COLO668 (cell line): ENCODE data around the gene TARS3.
A peak's percentile ranks its signal among the peaks of the same experiment; 100 is the strongest.
"Not testable (repeated sequence)": the region's sequence is repeated elsewhere in the genome, so short reads cannot be mapped to it uniquely, and the experiment has no call there.

Experiments used
- DNase-seq: peaks from one replicate; lab custom pipeline; 2025; ENCODE audit not compliant: unreplicated experiment; lab: John Stamatoyannopoulos, UW

Gene TARS3

DNA sequence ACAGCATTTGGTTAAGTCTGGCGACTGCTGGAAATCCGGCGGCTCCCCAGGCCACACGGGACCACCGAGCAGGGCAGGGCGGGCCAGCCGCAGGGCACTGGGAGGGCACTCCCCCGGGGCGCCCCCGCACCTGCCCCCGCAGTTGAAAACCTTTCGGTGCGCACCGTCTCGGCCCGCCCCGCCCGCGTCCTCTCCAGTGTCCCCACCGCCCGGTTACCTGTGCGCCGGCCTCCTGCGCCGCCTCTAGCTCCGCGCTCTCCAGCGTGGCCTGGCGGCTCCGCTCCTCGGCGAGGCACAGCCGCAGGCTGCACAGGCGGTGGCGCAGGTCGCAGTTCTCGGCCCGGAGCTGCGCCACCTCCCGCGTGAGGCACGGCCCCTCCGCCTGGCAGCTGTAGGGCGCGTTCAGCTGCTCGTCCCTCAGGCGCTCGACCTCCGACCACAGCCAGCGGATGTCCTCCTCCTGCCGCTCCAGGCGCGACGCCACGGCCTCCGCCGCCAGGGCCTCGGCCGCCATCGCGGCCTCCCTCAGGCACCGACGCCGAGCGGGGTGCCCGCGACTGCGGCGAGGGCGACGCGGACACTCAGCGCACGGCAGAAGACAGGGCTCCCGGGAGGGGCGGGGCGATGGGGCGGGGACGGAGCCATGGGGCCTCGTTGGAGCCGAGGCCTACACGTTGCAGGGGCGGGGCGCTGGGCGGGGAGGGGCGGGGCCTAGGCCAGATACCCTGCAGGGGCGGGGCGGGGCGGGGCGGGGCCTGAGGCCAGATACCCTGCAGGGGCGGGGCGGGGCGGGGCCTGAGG is at the start of gene TARS3:
Gene TARS3 (minus strand): TSS at position 600 of the 801 bp plus-strand sequence. CDS start 86 bp downstream, at position 514.
- peak; percentile 94 for DNase-seq

- DNase-seq: peak; percentile 72
Measured at GRCh38 chr15:101773496-101774100, 49.3 kb upstream of the TARS3 start.

GRCh38 chr15:101772921-101773320 is 48.6 kb upstream of the TARS3 start:
- no peak for DNase-seq

GRCh38 chr15:101767083-101767640 is 42.9 kb upstream of the TARS3 start:
- DNase-seq: not testable (repeated sequence)

- no peak for DNase-seq
Measured at GRCh38 chr15:101765772-101766456, 41.6 kb upstream of the TARS3 start.

GRCh38 chr15:101765340-101765671 is 41.0 kb upstream of the TARS3 start:
- DNase-seq: not testable (repeated sequence)

DNA sequence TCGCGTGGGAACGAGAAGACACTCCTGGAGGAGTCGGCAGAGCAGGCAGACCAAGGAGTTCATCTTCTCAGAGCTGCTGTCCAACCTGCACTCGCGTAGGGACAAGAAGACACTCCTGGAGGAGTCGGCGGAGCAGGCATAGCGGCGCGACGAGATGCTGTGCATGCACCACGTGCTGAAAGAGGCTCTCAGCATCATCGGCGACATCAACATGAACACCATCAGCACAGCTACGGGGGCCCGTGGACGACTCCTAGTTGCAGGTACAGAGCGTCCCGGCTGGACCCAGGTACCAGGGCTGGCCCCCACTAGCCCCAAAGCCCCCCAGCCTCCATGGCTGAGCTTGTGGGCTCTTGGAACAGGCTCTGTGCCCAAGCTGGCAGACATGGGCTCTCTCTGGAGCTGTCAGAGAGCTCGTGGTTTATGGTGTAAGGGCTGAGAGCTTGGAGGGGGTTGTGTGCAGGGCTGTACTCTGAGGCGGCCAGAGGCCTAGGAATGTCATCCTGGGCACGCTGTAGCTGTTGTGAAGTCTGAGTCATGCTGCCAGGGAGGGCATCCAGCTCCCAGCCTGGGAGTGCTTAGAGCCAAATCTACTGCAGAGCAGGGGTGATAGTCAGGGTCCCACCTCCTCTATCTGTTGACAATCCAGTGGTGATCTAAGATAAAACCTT is 40.5 kb upstream of the TARS3 start:
- not testable (repeated sequence) for DNase-seq

DNA sequence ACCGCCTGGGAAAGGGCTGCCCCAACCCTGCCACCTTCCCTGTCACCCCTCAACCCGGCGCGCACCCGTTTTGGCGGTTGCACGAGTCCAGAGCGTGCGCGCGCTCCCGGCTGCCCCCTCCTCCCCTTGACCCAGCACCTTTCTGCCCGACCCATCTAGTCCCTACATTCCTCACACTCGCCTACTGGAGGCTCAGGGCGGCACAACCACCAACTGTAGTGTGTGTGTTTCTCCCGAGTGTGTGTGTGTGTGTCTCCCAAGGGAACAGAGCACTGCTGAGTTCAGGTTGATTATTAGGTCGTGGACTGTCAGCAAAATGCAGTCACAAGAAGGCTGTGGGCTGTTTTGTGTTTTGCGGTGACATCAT is 22.4 kb upstream of the TARS3 start:
- not testable (repeated sequence) for DNase-seq

GRCh38 chr15:101734837-101735236 is 10.6 kb upstream of the TARS3 start:
- not testable (repeated sequence) for DNase-seq

DNA sequence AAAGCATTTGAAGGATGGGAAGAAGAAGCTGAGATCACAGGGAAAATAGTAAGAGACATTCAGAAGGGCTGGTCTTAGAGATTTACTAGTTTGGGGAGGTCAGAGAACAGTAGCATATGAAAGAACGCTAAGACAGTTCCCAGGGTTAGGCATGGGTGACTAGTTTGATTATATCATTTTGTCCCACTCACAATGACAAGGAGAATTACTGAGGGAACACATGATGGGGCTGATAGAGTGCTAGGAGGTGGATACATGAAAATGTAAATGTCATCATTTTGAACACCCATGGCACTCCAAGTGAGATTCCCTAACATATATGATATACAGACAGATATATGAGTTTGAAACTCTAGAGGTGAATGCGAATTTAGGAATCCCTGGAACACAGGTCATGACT is 9.3 kb upstream of the TARS3 start:
- DNase-seq: no peak

GRCh38 chr15:101732772-101733171 is 8.5 kb upstream of the TARS3 start:
- DNase-seq: no peak

GRCh38 chr15:101731746-101732145 is 7.5 kb upstream of the TARS3 start:
- DNase-seq: no peak

- DNase-seq: no peak
Measured at GRCh38 chr15:101727186-101727585, 2.9 kb upstream of the TARS3 start.

GRCh38 chr15:101725073-101725472 is 800 bp upstream of the TARS3 start:
- DNase-seq: no peak

GRCh38 chr15:101724675-101725005 is 367 bp upstream of the TARS3 start:
- DNase-seq: no peak

DNA sequence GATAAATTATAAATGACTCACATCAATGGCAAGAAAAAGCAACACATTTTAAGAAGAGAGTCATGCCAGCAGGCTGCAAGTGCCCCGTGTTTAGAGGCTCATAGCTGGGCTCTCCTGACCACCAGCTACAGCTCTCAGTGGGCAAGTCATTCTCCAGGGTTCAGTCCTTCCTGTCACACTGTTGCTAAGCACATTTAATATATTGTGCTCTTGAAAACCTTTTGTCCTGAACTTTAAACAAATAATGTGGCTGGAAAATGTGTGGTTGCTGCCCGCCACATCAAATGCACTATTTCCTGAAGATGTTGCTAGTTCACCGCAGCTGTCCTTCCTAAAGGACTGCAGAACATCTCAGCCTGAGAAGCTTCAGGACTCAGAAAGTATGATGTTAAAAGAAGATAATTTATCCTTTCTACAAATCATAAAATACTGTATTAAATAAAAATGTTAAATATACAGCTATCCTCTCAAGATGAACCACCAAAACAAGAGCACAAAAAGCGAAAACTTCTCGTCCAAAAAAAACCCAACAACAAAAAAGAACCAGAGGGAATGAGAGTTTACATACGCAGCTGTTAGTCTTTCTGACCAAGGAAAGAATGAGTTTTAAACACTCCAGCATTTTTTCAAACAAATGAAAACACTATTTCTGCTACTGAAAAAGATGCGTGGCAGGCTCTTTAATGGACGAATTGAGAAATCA is 951 bp downstream of the TARS3 start:
- peak; percentile 27 for DNase-seq

DNA sequence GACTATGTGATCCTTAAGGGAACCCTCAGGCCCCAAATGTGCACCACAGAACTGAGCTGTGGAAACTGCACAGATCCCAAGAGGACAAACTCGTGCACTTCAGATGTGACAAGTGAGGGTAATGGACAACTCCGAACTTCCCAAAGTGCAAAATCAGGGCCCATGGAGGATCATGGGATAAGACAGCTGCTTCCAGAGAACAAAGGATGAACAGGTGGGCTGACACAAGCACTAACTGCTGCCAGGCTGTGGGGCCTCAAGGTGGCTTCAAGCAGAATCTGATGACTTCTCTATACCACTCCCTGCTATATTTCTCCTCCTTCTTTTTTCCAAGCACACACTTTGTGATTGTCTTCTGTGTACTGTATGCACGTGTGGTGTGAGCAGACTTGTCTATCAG is 5.4 kb downstream of the TARS3 start:
- DNase-seq: no peak

GRCh38 chr15:101712078-101712477 is 12.2 kb downstream of the TARS3 start:
- DNase-seq: no peak

GRCh38 chr15:101710806-101711205 is 13.5 kb downstream of the TARS3 start:
- no peak for DNase-seq

DNA sequence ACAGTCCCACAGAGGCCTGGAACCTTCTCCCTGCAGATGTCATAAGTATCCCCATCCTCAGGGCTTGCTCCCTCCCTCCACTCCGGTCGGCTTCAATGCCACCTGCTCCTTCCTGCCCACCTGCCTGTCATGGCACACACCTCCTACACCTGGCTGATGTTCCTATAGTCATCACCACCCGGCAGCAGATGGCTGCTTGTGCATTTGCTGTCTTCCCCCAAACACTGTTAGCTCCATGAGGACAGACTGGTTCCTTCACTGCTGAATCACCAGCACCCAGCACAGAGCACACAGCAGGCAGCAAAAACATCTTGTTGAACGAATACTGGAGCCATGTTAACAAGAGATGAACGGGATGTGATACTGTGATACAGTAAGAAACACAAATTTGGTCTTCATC is 14.8 kb downstream of the TARS3 start:
- peak; percentile 38 for DNase-seq

- DNase-seq: no peak
Measured at GRCh38 chr15:101707983-101708382, 16.3 kb downstream of the TARS3 start.
